Measurements from ENCODE around the gene ABCD1. TPM values are rescaled to one million over a fixed set of nuclear protein-coding genes. Genes with fewer than 3 reads are reported as not detected.

Gene ABCD1
- total RNA-seq, 4 donors from 2014 or later: 13.0 to 36.6 (median 15.0) TPM

DNA sequence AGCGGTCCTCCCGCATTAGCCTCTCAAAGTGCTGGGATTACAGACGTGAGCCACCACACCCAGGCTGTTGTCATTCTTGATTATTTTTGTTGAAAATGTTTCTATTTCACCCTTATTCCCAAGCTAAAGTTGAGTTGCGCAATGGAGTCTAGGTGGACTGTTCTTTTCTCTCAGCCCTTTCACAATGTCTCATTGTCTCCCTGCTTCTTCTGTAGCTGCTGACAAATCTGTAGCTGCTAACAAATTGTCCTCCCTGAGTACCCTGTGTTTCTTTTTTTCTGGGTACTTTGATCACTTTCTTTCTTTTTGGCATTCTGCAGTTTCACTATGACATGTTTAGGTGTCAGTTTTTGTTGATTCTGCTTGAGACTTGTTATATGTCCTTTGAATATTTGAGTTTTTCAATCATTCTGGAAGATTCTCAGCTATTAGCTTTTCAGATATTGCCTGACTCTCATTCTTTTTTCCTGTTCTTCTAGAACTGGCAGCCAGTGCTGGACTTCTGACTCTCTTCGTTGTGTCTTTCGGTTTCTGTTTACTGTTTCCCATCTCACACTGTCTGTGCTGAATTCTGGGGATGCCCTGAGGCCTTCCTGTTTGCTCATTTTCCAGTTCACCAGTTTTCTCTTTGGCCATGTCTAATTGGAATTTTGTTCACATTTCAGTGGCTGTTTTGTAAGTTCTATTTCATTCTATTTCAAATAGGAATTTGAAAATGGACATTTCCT, 6.6 kb downstream of the ABCD1 start:
- WGBS, 2 donors: 86 to 91% methylated on average over 6 of the region's 6 CpGs
- no peak overlapping the region for H3K27ac ChIP-seq

DNA sequence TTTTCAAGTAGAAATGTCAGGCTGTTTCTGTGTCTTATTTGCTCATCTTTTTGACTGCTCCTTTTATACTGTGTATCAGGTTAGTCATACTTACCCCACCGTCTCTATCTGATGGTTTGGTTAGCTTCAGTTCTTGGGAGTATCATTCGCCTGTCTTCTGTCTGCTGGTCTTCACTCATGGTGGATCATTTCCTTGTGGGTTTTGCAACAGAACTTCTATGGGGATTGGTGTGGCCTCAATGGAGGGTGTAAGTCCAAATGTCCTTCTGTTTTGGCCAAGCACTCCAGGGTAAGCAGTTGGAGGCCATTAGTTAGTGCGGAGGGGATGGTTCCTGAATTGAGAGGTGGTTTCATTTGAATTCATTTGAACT, 7.2 kb downstream of the ABCD1 start:
- TF ChIP-seq, protein P1, sequence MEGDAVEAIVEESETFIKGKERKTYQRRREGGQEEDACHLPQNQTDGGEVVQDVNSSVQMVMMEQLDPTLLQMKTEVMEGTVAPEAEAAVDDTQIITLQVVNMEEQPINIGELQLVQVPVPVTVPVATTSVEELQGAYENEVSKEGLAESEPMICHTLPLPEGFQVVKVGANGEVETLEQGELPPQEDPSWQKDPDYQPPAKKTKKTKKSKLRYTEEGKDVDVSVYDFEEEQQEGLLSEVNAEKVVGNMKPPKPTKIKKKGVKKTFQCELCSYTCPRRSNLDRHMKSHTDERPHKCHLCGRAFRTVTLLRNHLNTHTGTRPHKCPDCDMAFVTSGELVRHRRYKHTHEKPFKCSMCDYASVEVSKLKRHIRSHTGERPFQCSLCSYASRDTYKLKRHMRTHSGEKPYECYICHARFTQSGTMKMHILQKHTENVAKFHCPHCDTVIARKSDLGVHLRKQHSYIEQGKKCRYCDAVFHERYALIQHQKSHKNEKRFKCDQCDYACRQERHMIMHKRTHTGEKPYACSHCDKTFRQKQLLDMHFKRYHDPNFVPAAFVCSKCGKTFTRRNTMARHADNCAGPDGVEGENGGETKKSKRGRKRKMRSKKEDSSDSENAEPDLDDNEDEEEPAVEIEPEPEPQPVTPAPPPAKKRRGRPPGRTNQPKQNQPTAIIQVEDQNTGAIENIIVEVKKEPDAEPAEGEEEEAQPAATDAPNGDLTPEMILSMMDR (IDR thresholded peaks at IDR 0.05): no peak
- TF ChIP-seq EP300 (IDR thresholded peaks at IDR 0.05): no peak
- no peak for TF ChIP-seq POLR2A (IDR thresholded peaks at IDR 0.05)
- no peaks in the 10 kb centered on the region for H3K9me3 ChIP-seq
- H3K27me3 ChIP-seq: no peaks in the 10 kb centered on the region
- H3K4me1 ChIP-seq: peaks cover 0 to 19% (median 15%) of the 10 kb centered on the region in 4 donors
- no peak overlapping the region for H3K4me3 ChIP-seq
- DNase-seq (ENCODE audit: low spot score in 2 of 2): no peak
- peak overlapping the region in 2 of 4 donors; percentile 18 to 24 for H3K27ac ChIP-seq
- peaks cover 0 to 16% (median 0%) of the 10 kb centered on the region in 3 donors for H3K36me3 ChIP-seq
- WGBS, 2 donors: 86% methylated on average over 2 to 3 of the region's 3 CpGs

More for the DNA sequence above, 6.6 kb downstream of the ABCD1 start:
- TF ChIP-seq EP300 (IDR thresholded peaks at IDR 0.05) (no peak), POLR2A (IDR thresholded peaks at IDR 0.05) (no peak)
- TF ChIP-seq, protein P1 (IDR thresholded peaks at IDR 0.05): no peak
- peak in 1 of 2 donors; percentile 5 for DNase-seq (ENCODE audit: low spot score in 2 of 2)
- H3K9me3 ChIP-seq: no peaks in the 10 kb centered on the region
- peaks cover 0 to 10% (median 0%) of the 10 kb centered on the region in 3 donors for H3K36me3 ChIP-seq
- H3K4me1 ChIP-seq: peaks cover 0 to 24% (median 20%) of the 10 kb centered on the region in 4 donors
- no peak overlapping the region for H3K4me3 ChIP-seq
- H3K27me3 ChIP-seq: no peaks in the 10 kb centered on the region

DNA sequence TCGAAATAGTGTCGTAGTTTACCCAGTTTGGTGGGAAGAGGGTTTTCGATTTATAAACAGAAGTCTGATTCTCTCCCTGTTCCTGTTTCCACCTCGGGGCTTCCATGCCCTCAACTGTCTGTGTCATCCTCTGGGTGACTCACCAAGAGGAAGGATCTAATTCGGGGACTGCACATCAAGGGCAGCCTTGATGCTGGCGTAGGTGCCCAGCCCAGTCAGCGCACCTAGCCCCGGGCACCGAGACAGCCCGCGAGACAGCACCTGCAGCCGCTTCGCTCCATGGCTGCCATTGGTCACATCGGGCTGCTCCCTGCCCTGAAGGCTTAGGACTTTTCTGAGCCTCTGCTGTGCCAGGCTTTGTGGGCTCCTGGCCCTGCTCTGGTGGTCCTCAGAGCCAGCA, 7.7 kb downstream of the ABCD1 start:
- no peak for DNase-seq (ENCODE audit: low spot score in 2 of 2)
- peaks cover 0 to 21% (median 0%) of the 10 kb centered on the region in 3 donors for H3K36me3 ChIP-seq
- H3K27ac ChIP-seq: peak overlapping the region in 2 of 4 donors; percentile 18 to 24
- H3K4me1 ChIP-seq: peaks cover 0 to 13% (median 9%) of the 10 kb centered on the region in 4 donors
- no peaks in the 10 kb centered on the region for H3K9me3 ChIP-seq
- TF ChIP-seq, protein P1 (IDR thresholded peaks at IDR 0.05): no peak
- TF ChIP-seq EP300 (IDR thresholded peaks at IDR 0.05) (no peak), POLR2A (IDR thresholded peaks at IDR 0.05) (no peak)
- H3K27me3 ChIP-seq: no peaks in the 10 kb centered on the region
- no peak overlapping the region for H3K4me3 ChIP-seq
- 65 to 90% methylated on average over 14 of the region's 14 CpGs for whole genome bisulfite sequencing, 2 donors

DNA sequence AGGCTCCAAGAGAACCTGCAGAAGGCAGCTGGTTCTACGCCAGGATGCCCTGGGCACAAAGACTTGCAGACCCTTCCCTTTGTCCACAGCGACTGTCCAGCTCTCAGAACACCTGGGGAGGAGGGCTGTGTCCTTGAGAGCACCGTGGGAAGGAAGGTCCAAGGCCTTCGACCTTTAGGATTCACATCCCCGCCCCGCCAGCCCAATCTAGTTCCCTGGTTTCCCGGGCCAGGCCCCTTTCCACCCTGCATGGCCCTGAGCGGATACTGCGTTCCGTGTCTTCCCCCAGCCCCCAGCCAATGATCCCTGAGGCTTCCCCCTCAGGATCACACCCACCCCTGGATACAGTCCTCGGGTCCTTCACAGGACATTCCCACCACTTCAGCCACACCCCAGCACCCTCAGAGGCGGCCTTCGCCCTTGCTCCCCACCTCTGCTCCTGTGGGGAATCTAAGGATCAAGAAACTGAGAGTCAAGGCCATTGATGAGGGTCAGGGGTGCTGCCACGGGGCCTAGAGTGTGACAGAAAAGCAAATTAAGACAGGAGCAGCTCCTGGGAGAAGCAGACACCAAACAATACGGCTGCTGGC, 9.1 kb downstream of the ABCD1 start:
- WGBS, 2 donors: 80 to 84% methylated on average over 12 to 14 of the region's 15 CpGs
- H3K4me1 ChIP-seq: no peaks in the 10 kb centered on the region
- H3K36me3 ChIP-seq: peaks cover 0 to 24% (median 0%) of the 10 kb centered on the region in 3 donors

More for the DNA sequence above, 9.1 kb downstream of the ABCD1 start:
- TF ChIP-seq EP300 (IDR thresholded peaks at IDR 0.05) (no peak), POLR2A (IDR thresholded peaks at IDR 0.05) (no peak)
- TF ChIP-seq, protein P1 (IDR thresholded peaks at IDR 0.05): no peak
- Histone ChIP-seq H3K4me3 (no peak overlapping the region), H3K27me3 (no peaks in the 10 kb centered on the region), H3K27ac (no peak overlapping the region), H3K9me3 (no peaks in the 10 kb centered on the region)
- DNase-seq (ENCODE audit: low spot score in 2 of 2): no peak

All from tibial nerve (tissue), 4 donors.